ENCODE data around the gene VPS4A. TPM values are rescaled to one million over a fixed set of nuclear protein-coding genes. Genes with fewer than 3 reads are reported as not detected.

Gene VPS4A
- total RNA-seq, 6 donors from 2014 or later = 27.8 to 48.6 (median 32.9) TPM

DNA sequence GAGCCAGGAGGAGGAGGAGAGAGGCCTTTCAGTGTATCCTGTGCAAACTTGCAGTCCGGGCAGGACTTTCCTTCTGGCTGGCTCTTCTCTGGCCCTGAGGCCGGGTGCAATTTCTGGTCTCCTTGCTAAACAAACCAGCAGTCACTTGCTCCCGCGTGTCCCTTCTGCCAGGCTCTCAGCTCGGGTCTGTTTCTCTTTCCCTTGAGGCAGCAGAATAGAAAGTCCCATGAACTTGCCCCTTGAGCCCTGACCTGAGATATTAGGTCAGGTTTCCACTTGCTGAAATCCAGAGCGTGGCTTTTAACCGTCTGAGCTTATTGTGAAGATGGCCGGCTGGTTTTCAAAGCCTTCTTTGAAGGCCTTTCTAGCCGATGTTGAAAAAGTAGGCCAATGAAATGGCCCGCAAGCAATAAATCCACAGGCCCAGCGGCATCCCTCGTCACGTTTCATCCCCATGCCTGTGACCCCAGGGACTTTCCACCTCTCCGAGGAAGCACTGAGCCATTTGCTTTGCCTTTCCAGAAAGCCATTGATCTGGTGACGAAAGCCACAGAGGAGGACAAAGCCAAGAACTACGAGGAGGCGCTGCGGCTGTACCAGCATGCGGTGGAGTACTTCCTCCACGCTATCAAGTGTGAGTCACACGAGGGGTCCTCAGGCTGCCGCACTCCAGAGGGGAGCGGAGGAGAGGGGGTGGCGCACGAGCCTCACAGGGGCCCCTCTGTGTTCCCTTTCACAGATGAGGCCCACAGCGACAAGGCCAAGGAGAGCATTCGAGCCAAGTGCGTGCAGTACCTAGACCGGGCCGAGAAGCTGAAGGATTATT is 4.5 kb downstream of the VPS4A start:
- no peak overlapping the region for H3K4me3 ChIP-seq

GRCh38 chr16:69316595-69317034 is 5.5 kb downstream of the VPS4A start:
- H3K36me3 ChIP-seq = peaks cover 40 to 76% (median 72%) of the 10 kb centered on the region in 4 donors
- WGBS, 2 donors = 92 to 95% methylated on average over 4 to 17 of the region's 17 CpGs
- no peak for ATAC-seq (ENCODE audit: low FRiP score in 2 of 2)
- H3K27me3 ChIP-seq = no peaks in the 10 kb centered on the region
- TF ChIP-seq CTCF (IDR thresholded peaks at IDR 0.05) (no peak), POLR2AphosphoS5 (IDR thresholded peaks at IDR 0.05) (no peak), POLR2A (IDR thresholded peaks at IDR 0.05) (no peak), EP300 (IDR thresholded peaks at IDR 0.05) (no peak)
- H3K4me1 ChIP-seq = peaks cover 7 to 27% (median 15%) of the 10 kb centered on the region in 4 donors
- peak in 1 of 2 donors; percentile 66 for DNase-seq
- H3K4me3 ChIP-seq = no peak overlapping the region
- H3K27ac ChIP-seq = no peak overlapping the region
- no peaks in the 10 kb centered on the region for H3K9me3 ChIP-seq

More for the DNA sequence above, 4.5 kb downstream of the VPS4A start:
- H3K27ac ChIP-seq = no peak overlapping the region
- ATAC-seq (ENCODE audit: low FRiP score in 2 of 2) = no peak
- WGBS, 2 donors = 90 to 93% methylated on average over 30 of the region's 30 CpGs
- TF ChIP-seq POLR2AphosphoS5 (IDR thresholded peaks at IDR 0.05) = no peak
- TF ChIP-seq CTCF (IDR thresholded peaks at IDR 0.05) = no peak
- no peak for TF ChIP-seq POLR2A (IDR thresholded peaks at IDR 0.05)
- TF ChIP-seq EP300 (IDR thresholded peaks at IDR 0.05) = no peak
- H3K9me3 ChIP-seq = no peaks in the 10 kb centered on the region
- no peaks in the 10 kb centered on the region for H3K27me3 ChIP-seq
- peaks cover 7 to 27% (median 15%) of the 10 kb centered on the region in 4 donors for H3K4me1 ChIP-seq
- H3K36me3 ChIP-seq = peaks cover 30 to 67% (median 63%) of the 10 kb centered on the region in 4 donors
- no peak for DNase-seq

DNA sequence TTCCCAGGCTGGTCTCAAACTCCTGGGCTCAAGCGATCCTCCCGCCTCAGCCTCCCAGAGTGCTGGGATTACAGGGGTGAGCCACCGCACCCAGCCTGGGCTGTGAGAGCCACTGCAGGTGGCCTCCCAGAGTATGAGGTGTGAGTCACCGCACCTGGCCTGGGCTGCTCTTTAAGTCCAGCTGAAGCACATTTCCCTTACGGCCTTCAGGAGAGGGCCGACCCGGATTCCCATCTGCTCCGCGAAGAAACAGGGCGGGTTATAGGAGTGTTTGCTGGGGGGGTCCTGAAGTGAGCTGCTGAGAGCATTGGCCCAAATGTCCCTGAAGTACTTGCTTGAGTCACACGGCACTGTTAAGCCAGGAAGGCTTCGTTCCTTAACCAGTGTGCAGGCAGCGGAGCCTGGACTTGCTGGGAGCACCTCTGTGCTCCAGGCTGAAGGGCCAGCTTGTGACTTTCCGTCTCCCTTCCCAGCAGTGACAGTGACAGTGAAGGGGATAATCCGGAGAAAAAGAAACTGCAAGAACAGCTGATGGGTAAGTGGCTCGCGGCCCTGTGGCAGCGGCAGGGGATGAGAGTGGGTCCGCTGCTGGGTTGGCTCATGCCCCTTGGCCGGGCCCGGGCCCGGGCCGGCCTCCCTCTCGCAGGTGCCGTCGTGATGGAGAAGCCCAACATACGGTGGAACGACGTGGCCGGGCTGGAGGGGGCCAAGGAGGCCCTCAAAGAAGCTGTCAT is 7.2 kb downstream of the VPS4A start:
- DNase-seq (peak; percentile 57 to 78), ATAC-seq (ENCODE audit: low FRiP score in 2 of 2) (peak in 1 of 2 donors; percentile 56)
- TF ChIP-seq POLR2AphosphoS5 (IDR thresholded peaks at IDR 0.05) (no peak), POLR2A (IDR thresholded peaks at IDR 0.05) (no peak), CTCF (IDR thresholded peaks at IDR 0.05) (no peak), EP300 (IDR thresholded peaks at IDR 0.05) (no peak)
- Histone ChIP-seq H3K9me3 (no peaks in the 10 kb centered on the region), H3K27ac (no peak overlapping the region), H3K27me3 (no peaks in the 10 kb centered on the region), H3K4me3 (no peak overlapping the region), H3K4me1 (peaks cover 0 to 11% (median 1%) of the 10 kb centered on the region in 4 donors), H3K36me3 (peaks cover 56 to 94% (median 89%) of the 10 kb centered on the region in 4 donors)
- WGBS, 2 donors = 90 to 92% methylated on average over 14 to 30 of the region's 30 CpGs

DNA sequence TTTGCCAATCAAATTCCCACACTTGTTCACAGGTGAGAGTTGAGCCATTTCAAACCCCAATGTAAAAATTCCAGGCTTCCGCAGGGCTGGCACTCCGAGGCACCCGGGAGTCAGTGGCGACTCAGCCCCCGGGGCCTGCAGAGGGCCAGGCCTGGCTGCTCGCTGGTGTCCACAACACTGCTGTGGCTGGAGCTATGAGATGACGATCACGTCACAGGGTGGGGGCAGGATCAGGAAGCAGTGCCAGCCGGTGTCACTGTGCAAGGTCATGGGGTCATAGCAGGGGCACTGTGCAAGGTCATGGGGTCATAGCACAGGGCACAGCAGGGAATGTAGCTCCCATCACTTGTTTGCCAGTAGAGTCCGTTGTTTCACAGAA is 7.8 kb downstream of the VPS4A start:
- peaks cover 0 to 7% (median under 1%) of the 10 kb centered on the region in 4 donors for H3K4me1 ChIP-seq
- H3K9me3 ChIP-seq = no peaks in the 10 kb centered on the region
- WGBS, 2 donors = 90 to 100% methylated on average over 1 to 10 of the region's 10 CpGs
- H3K4me3 ChIP-seq = no peak overlapping the region
- TF ChIP-seq POLR2AphosphoS5 (IDR thresholded peaks at IDR 0.05) = no peak
- no peak for TF ChIP-seq EP300 (IDR thresholded peaks at IDR 0.05)
- no peak for TF ChIP-seq POLR2A (IDR thresholded peaks at IDR 0.05)
- TF ChIP-seq CTCF (IDR thresholded peaks at IDR 0.05) = no peak
- DNase-seq (no peak), ATAC-seq (ENCODE audit: low FRiP score in 2 of 2) (no peak)
- H3K27me3 ChIP-seq = no peaks in the 10 kb centered on the region
- no peak overlapping the region for H3K27ac ChIP-seq
- peaks cover 57 to 99% (median 94%) of the 10 kb centered on the region in 4 donors for H3K36me3 ChIP-seq

Measured in upper lobe of left lung (tissue), 6 donors.